ENCODE results near the gene POLR3G.

POLR3G gene

GRCh38 chr5:90519081-90519480 lies 44.4 kb downstream of the POLR3G start:
- no peak overlapping the region for H3K4me3 ChIP-seq (ENCODE audit: low read depth, low read length)
- no peak for DNase-seq (ENCODE audit: low read depth)
- TF ChIP-seq CTCF (conservative IDR thresholded peaks at IDR 0.05; ENCODE audit: low read depth, low read length), result no peak

GRCh38 chr5:90528601-90529193 lies 54.0 kb downstream of the POLR3G start:
- no peak for TF ChIP-seq CTCF (conservative IDR thresholded peaks at IDR 0.05; ENCODE audit: low read depth, low read length)
- DNase-seq (ENCODE audit: low read depth), result peak; percentile 40
- H3K4me3 ChIP-seq (ENCODE audit: low read depth, low read length), result peak overlapping the region; percentile 94

GRCh38 chr5:90529194-90529938 lies 54.7 kb downstream of the POLR3G start, which contains the start of gene LYSMD3:
TSS of gene LYSMD3 (minus strand) at chr5:90529584. CDS start at chr5:90525289, 4,295 bp downstream.
- DNase-seq (ENCODE audit: low read depth), result peak; percentile 98
- H3K4me3 ChIP-seq (ENCODE audit: low read depth, low read length), result peak within 1 kb of the TSS; percentile 94
- TF ChIP-seq CTCF (conservative IDR thresholded peaks at IDR 0.05; ENCODE audit: low read depth, low read length), result no peak

- peak; percentile 86 for TF ChIP-seq CTCF (conservative IDR thresholded peaks at IDR 0.05; ENCODE audit: low read depth, low read length)
- peak; percentile 87 for DNase-seq (ENCODE audit: low read depth)
Measured at GRCh38 chr5:90529939-90530677, 55.4 kb downstream of the POLR3G start.

GRCh38 chr5:90530736-90531487 lies 56.2 kb downstream of the POLR3G start:
- no peak for DNase-seq (ENCODE audit: low read depth)
- H3K4me3 ChIP-seq (ENCODE audit: low read depth, low read length), result no peak overlapping the region
- no peak for TF ChIP-seq CTCF (conservative IDR thresholded peaks at IDR 0.05; ENCODE audit: low read depth, low read length)

More at GRCh38 chr5:90529939-90530677, 55.4 kb downstream of the POLR3G start:
- peak overlapping the region; percentile 94 for H3K4me3 ChIP-seq (ENCODE audit: low read depth, low read length)

- no peak for TF ChIP-seq CTCF (conservative IDR thresholded peaks at IDR 0.05; ENCODE audit: low read depth, low read length)
- no peak overlapping the region for H3K4me3 ChIP-seq (ENCODE audit: low read depth, low read length)
- no peak for DNase-seq (ENCODE audit: low read depth)
Measured at GRCh38 chr5:90533794-90534193, 59.1 kb downstream of the POLR3G start.
